T-helper 2 cell (primary cell): ENCODE results near the gene EIF2A.
"Not testable (repeated sequence)": the region's sequence is repeated elsewhere in the genome, so short reads cannot be mapped to it uniquely, and the experiment has no call there.

ENCODE experiments used
- DNase-seq, 5 experiments: peaks; one replicate each; pipeline versions ENCODE4 v3.0.0 to v3.0.0-alpha.2; 2012 to 2022
- total RNA-seq, 2 donors: gene quantifications; one replicate each; lab custom pipeline; 2026; lab: John Stamatoyannopoulos, UW

Gene EIF2A
- total RNA-seq, result 152 to 162 reads per million in 2 donors

DNA sequence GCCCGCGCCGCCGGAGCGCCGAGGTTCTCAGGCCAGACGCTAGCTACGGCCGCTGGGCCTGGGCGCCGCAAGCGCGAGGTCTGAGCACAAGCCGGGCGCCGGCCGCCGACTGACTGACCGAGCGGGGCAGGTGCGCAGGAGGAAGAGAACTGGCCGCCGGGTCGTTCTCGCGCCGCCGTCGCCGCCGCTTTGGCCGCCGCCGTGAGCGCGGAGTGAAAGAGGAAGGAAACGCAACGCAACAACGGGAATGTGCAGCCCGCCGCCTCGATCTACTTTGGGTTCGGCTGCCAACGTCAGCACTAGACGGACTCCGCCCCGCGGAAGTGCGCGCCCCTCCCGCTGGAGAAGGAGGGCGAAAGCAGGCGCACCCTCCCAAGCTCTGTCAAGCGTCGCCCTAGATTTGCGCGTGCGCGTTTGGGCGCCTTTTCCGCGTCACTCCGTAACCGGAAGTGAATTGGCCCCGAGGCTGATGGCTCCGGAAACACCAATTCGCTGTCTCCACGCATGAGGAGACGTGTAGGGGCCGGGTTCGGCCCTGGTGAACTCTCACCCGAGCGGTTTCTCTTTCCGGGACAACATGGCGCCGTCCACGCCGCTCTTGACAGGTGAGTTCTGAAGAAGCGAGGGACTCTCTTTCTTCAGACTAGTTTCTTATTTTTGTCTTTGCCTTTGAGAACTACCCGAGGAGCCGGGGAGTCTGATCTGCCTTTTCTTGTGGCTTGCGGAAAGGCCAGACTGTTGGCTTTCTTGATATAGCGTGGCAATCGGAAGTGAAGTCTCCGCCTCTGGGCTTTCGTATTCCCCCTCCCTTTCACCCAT lies at the start of gene EIF2A, which contains the start of gene SERP1:
EIF2A (plus strand) TSS at position 562 of the 819 bp plus-strand sequence; CDS start at position 578, 16 bp downstream.
SERP1 (minus strand) TSS at position 271 of the 819 bp plus-strand sequence. CDS start 361 bp downstream, outside the sequence.
- peak; percentile 98 to 100 (median 99) for DNase-seq

DNA sequence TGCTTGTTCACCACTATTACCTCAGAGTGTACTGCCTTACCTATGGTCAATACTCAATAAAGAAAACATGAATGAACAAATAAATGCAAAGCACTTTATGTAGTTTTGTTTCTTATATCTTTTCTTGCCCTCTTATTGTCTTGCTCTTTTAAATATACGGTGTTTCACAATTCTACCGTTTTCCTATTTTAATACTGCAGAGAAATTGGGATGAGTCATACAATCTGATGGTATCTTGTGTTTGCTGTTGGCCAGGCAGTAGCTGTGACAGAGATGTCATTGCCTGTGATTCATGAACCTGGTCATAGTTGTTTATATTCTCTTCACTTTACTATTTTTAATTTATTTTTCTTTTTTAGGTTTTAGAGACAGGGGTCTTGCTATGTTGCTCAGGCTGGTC lies 48.6 kb upstream of the EIF2A start:
- DNase-seq, result no peak

DNA sequence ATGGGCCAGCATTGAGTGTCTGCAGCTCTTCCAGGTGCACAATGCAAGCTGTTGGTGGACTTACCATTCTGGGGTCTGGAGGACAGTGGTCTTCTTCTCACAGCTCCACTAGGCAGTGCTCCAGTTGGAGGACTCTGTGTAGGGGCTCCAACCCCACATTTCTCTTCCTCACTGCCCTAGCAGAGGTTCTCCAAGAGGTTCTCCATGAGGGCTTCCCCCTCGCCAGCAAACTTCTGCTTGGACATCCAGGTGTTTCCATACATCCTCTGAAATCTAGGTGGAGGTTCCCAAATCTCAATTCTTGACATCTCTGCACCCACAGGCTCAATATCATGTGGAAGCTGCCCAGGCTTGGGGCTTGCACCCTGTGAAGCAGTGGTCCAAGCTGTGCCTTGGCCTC lies 45.6 kb upstream of the EIF2A start:
- not testable (repeated sequence) for DNase-seq

DNA sequence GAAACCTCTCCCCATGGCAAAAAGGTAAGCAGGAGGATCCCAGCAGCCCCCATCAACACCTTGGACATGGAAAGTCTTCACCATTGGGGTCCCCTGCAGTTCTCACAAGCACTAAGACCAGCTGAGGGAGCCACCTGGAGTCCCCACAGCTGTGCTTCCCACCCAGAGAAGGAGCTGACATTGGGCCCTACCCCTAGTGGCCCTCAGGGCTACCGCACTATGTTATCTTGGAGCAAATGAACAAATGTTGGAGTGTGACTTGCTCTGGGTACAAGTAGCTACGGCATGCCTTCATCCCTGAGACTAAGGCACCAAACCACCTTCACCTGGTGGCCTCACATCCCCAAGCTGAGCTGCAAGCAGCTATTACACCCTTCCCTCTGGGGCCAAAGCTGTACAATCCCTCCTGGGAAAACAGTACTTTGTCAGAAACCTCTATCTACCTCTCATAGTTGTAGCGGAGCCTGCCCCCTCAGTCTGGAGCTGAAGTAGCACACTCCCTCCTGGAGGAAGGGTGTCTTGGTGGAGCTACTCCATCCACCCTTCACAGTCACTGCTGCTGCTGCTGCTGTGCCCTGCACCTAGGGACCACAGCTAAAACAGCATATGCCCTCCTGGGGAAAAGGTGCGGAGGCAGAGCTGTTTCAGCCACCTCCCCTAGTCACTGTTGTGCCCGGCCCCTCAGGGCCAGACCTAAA lies 43.0 kb upstream of the EIF2A start:
- DNase-seq, result no peak

DNA sequence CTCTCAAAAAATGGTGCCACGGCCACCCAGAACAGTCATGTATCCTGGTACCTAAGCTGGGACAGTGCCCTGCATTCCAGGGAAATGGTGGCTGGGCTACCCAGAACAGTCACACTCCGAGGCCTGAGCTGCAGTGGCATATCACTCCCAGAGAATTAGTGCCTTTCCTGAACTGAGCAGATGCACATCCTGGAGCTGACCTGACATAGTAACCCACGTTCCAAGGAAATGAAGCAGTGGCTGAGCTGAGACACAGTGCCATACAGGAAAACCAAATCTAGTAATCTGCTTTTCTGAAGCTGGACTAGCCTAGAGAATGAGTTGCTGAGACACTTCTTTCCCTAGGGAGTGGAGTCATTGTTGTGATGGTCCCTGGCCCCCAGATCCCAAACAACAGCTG lies 42.1 kb upstream of the EIF2A start:
- no peak for DNase-seq

DNA sequence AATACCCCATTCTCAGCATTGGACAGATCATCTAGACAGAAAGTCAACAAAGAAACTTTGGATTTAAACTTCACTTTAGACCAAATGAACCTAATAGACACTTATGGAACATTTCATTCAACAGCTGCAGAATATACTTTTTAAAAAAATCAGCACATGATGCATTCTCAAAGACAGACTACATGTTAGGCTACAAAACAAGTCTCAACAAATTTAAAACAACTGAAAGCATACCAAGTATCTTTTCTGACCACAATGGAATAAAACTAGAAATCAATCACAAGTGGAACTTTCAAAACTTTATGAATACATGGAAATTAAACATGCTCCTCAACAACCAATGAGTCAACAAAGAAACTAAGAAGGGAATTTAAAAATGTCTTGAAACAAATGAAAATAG lies 38.2 kb upstream of the EIF2A start:
- no peak for DNase-seq

DNA sequence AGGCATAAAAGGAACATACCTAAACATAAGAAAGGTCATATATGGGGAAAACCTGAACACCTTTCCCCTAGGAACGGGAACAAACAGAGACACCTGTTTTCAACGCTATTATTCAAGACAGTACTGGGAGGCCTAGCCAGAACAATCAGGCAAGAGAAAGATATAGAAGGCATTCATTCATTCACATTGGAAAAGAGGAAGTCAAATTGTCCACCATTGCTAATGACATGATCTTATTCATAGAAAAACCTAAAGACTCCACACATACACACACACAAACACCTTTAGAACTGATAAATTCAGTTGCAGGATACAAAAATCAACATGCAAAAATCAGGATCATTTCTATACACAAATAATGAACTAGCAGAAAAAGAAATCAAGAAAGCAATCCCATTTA lies 36.8 kb upstream of the EIF2A start:
- no peak for DNase-seq

DNA sequence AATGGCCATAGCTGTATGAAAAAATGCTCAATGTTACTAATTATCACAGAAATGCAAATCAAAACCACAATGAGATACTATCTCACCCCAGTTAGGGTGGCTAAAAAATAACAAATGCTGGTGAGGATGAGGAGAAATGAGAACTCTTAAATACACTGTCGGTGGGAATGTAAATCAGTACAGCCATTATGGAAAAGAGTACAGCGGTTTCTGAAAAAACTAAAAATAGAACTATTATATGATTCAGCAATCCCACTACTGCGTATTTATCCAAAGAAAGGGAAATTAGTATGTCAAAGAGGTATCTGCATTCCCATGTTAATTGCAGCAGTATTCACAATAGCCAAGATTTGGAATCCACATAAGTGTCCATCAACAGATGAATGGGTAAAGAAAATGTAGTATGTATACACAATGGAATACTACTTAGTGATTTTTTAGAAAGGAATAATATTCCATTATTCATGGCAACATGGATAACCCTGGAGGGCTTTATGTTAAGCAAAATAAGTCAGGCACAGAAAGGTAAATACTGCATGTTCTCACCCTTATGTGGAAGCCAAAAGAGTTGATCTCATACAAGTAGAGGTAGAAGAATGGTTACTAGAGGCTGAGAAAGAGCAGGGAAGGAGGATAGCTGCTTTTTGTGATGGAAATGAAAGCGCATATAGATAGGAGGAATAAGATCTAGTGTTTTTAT lies 35.3 kb upstream of the EIF2A start:
- no peak for DNase-seq

DNA sequence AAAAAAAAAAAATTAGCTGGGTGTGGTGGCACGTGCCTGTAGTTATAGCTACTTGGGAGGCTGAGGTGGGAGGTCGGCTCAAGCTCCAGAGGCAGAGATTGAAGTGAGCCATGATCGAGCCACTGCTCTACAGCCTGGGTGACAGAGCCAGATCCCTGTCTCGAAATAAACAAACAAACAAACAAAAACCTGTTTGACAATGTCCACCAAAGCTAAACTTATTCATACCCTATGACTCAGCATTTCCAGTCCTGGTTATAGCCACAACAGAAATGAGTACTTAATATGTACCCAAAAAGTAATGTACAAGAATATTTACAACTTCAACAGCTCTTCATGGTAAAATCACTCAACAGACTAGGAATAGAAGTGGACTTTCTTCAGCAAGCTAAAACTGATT lies 31.4 kb upstream of the EIF2A start:
- DNase-seq, result peak in 1 of 5 experiments; percentile 17

DNA sequence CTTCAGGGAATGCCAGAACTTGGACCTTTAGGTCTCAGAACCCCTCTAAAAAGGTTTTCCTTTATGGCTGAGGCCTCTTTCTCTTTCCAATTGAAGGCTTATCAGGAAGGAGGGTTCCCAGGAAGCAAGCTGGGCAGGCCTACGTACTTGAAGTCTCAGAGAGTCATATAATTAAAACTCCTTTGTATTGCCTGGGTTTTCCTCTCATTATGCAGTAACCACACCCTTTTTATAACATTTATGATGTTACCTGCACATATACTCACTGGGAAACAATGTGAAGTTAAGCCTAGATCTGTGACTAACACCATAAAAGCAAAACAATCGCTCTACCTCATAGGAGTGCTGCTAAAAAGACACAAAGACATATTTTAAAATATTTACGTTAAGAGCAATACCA lies 27.6 kb upstream of the EIF2A start:
- no peak for DNase-seq

DNA sequence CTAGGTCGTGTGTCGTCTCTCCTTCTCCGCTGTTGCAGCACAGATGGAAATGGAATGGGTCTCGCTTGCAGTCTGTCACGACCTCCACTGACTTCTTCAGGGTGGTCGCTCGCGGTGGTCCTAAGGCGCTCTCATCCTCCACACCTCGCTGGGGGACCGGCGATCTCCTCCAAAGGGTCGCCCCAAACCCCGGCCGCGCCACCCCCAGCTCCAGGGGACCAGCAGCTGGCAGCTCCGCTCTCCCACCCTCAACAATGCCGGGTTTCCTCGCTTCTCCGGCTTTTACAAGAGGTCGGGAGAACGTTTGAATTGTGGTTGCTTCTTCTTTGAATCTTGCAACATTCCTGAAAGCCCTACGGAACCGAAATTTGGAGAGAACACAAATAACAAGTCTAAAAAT lies 26.2 kb upstream of the EIF2A start:
- DNase-seq, result no peak

DNA sequence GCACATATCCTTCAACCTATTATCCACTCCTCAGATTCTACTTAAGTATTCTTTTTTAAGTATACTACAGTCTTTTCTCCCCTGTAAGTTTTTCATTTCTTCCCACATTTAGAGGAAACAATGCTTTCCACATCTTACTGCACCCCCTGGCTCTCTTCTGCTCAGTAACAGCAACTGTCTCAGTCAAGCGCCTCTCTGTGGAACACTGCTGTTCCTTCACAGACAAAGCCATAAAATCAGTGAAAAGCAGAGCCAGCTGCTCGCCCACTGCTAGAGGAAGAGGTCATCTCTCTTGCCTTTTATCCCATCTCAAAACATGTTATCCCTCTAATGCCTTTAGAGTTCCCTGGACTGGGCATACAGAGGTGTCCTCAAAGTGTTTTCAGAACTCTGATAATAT lies 25.1 kb upstream of the EIF2A start:
- DNase-seq, result no peak

DNA sequence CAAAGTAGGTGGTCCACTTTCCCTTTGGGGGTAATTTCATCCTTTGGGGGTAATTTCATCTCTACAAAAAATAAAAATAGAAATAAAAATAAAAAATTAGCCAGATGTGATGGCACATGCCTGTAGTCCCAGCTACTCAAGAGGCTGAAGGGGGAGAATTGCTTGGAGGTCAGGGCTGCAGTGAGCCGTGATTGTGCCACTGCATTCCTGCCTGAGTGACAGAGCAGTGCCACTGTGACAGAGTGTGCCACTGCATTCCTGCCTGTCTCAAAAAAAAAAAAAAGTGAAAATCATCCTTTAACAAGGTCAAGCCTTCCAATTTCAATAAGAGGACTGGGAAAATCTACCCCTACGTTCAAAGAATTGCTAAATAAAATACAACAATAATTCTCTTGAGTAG lies 23.0 kb upstream of the EIF2A start:
- DNase-seq, result no peak

DNA sequence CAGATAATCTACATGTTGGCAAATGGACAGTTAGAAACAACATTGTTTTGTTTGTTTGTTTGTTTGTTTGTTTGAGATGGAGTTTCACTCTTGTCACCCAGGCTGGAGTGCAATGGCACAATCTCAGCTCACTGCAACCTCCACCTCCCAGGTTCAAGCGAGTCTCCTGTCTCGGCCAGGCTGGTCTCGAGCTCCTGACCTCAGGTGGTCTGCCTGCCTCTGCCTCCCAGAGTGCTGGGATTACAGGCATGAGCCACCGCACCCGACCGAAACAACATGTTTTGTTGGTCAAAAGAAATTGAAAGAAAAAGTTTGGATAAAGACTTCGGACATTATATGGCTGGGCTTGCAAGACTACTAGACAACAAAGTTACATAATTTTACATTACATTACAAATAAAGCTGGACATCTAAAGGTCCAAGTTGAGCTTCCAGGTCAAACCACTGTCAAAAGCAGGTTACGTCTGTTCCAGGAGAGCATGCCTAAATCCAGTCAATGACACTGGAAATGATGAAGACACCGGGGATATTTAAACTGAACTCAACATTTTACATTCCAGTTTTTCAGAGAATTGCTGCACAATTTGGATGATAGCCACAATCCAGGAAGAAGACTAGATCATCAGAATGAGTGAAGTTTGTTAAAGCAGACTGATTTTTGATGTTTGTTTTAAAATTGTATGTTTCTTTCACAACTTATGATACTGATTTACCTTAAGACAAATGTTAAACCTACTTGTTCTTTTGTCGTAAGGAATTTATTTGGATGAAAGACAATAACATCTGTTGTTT lies 18.9 kb upstream of the EIF2A start:
- DNase-seq, result no peak

DNA sequence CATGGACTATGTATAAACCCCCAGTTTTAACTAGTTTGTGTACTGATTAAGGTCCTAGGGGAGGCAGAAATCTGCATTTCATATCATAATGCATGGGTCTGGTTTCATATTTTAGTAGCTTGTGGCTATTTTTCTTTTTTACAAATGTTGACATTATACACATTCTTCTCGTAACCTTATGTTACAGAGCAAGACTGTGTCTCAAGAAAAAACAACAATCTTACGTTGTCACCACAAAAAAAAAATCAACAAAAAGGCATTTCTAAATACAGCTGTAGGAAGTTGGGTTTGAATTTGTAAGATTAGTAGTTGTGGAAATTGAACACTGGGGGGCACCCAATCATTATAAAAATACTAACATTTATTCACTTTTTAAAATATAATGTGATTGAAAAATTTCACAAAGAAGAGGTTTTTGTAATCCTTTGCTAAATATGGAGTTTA lies 18.2 kb upstream of the EIF2A start:
- DNase-seq, result peak in 1 of 5 experiments; percentile 44

DNA sequence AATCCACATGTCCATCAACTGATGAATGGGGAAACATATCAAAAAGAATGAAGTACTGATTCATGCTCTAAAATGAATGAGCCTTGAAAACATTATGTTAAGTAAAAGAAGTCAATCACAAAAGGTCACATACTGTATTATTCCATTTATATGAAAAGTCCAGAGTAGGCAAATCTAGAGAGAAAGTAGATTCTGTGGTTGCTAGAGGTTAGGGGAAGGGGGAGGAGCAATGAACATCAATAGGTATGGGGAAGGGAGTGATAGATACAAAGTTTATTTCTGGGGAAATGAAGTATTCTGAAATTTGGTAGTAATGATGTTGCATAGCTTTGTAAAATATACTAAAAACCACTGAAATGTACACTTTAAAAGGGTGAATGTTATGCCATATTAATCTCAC lies 14.8 kb upstream of the EIF2A start:
- DNase-seq, result peak in 1 of 5 experiments; percentile 52

DNA sequence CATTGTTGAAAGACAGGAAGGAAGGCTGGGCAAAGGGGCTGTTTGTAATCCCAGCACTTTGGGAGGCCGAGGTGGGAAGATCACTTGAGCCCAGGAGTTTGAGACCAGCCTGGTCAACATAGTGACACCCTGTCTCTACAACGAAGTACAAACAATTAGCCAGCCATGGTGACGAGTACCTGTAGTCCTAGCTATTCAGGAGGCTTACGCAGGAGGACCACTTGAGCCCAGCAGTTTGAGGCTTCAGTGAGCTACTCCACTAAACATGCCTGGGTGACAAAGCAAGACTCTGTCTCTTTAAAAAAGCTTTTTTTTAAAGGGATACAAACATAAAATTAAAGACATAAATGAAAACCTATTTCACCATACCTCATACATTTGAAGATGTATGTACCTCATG lies 11.4 kb upstream of the EIF2A start:
- DNase-seq, result no peak

DNA sequence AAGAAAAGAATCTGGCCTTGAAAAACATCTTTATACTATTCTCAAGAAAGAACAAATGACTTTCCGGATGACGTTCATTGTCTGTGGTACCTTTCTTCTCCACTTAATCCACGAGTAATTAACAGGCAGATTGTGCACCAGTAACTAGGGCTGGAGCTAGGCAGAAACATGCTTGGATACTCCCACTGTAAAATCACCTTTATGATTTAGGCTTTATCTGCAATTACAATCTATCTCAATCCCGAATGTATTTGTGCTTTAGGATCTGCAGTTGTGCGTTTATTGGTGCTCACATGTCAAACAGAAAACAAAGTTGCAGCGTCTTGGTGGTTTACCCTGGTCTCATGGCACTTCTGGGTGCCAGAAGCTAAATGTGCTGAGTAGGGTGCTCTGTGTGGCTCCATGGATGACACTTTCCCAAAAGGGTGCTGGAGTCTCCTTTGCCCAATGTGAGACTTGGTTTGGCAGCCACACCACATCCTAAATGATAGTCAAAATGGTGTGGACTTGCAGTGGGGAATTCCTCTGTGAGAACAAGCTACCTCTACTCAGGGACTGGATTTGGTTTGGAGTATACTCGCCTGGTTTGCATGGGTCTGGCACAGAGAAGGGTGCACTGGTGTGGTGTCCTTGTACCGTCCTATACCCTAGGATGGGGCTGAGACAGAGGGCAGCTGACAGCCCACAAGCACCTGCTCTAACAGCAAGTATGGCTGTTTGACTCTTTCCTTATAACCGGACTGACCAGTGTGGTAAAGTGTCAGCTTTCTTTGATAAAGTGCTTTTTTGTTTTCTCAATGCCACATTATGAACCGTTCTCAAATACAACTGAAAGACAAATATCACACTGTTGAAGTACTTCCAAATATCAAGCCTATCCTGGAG lies 8.0 kb upstream of the EIF2A start:
- DNase-seq, result no peak

DNA sequence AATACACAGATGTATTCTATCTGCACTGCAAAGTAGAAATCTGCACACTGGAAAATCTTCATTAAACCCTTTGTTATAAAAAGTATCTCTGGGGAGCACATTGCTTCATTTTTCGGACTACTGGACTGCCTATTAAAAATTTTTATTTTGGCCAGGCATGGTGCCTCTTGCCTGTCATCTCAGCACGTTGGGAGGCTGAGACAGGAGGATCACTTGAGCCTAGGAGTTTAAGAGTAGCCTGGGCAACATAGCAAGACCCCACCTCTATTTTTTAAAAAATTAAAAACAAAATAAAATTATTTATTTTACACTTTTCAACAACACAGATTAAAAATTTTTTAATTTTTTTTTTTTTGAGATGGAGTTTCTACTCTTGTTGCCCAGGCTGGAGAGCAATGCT lies 6.3 kb upstream of the EIF2A start:
- DNase-seq, result no peak

DNA sequence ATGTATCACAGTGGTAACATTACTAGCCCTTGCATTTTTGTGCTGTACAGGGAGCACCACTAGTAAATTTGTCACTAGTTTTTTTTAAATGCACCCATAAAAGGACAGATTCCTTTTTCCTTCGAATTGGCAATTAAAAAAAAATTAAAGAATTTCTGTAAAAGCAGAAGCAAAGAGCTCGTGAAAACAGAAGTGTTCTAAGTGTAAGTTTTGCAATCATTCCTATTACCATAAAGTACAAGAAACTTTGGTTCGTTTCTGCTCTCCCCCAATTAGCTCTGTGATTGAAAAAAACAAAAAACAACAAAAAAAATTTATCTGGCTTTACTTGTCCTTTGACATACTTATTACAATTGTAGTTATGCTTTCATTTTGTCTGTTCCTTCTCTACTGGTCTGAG lies 5.6 kb upstream of the EIF2A start:
- no peak for DNase-seq

DNA sequence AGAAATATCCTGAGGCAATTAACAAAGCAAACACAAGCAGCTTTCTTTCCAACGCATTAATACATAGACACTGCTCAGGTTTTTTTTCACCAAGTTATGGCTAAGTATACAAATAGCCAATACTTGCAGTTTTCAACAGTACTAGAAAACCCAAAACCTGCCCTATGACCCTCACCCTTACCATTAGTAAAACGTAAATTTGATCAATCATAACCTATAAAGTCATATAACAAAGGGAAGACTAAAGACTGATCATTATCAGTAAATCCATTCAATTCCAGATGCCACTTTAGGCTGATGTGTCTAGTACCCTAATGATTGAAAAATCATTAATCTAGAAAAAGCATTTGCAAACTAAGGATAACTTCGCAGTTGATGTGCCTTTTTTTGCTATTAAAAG lies 3.5 kb upstream of the EIF2A start:
- no peak for DNase-seq
